HEK293 (cell line): Measurements from ENCODE around the gene GTPBP1.
A peak's percentile ranks its signal among the peaks of the same experiment; 100 is the strongest.

Source experiments
- CTCF ChIA-PET: fragments of 350-600 bp; formaldehyde crosslinking; extraction: SDS; loops from one replicate; lab custom pipeline; 2021; ENCODE audit warnings: antibody characterized with exemption; lab: Yijun Ruan, JAX
- POLR2A ChIA-PET: fragments of 300-600 bp; formaldehyde crosslinking; extraction: SDS; loops from one replicate; lab custom pipeline; 2020; ENCODE audit warnings: antibody characterized with exemption, inconsistent platforms; lab: Yijun Ruan, JAX
- H3K27ac ChIP-seq: fragments of 200-500 bp; sonication (Bioruptor generic); 2 replicates; pipeline ENCODE4 v1.5.1; 2014; ENCODE audit warnings: low read depth, low read length, control low read depth, inconsistent platforms; ENCODE audit errors: extremely low read depth
- H3K36me3 ChIP-seq, 2 experiments: fragments of 200-500 bp in 1 of 2; sonication (Bioruptor generic) in 1 of 2; 1 replicate in 1 of 2; 2 replicates in 1 of 2; pipeline ENCODE4 v1.5.1; 2014 to 2017; ENCODE audit warnings: inconsistent platforms in 2 of 2, low read length in 2 of 2; ENCODE audit not compliant: control insufficient read depth in 2 of 2, insufficient read depth in 1 of 2
- H3K4me1 ChIP-seq: fragments of 200-500 bp; sonication (Bioruptor generic); 2 replicates; pipeline ENCODE4 v1.5.1; 2014; ENCODE audit warnings: mild to moderate bottlenecking, low read length, inconsistent platforms; ENCODE audit not compliant: control insufficient read depth, insufficient read depth
- H3K4me3 ChIP-seq: 2 replicates; pipeline ENCODE4 v1.5.1; 2011; ENCODE audit warnings: low read depth, mild to moderate bottlenecking, control low read depth, low read length, moderate library complexity
- H3K9me3 ChIP-seq: fragments of 200-500 bp; sonication (Bioruptor generic); 2 replicates; pipeline ENCODE4 v1.5.1; 2014; ENCODE audit warnings: low read depth, low read length, inconsistent platforms; ENCODE audit not compliant: control insufficient read depth, insufficient read depth
- BCL11B ChIP-seq: fragments of 450-650 bp; formaldehyde crosslinking; IDR thresholded peaks from 2 replicates; pipeline ENCODE4 v1.5.1; 2016; ENCODE audit warnings: low read depth, missing biosample characterization, missing genetic modification characterization
- EGR2 ChIP-seq: fragments of 450-650 bp; formaldehyde crosslinking; IDR thresholded peaks from 2 replicates; pipeline ENCODE4 v1.5.1; 2016; ENCODE audit warnings: low read depth, missing biosample characterization, missing genetic modification characterization
- GFI1B ChIP-seq: fragments of 450-650 bp; formaldehyde crosslinking; IDR thresholded peaks from 2 replicates; pipeline ENCODE4 v1.5.1; 2016; ENCODE audit warnings: missing biosample characterization, missing genetic modification characterization
- KLF9 ChIP-seq: fragments of 450-650 bp; formaldehyde crosslinking; IDR thresholded peaks from 2 replicates; pipeline ENCODE4 v1.5.1; 2016; ENCODE audit warnings: missing biosample characterization, missing genetic modification characterization, low read depth
- ZBTB17 ChIP-seq: fragments of 450-650 bp; formaldehyde crosslinking; IDR thresholded peaks from 2 replicates; pipeline ENCODE4 v1.5.1; 2016; ENCODE audit warnings: missing biosample characterization, missing genetic modification characterization
- ZBTB20 ChIP-seq: fragments of 450-650 bp; formaldehyde crosslinking; IDR thresholded peaks from 2 replicates; pipeline ENCODE4 v1.5.1; 2016; ENCODE audit warnings: missing biosample characterization, missing genetic modification characterization
- ZBTB8A ChIP-seq: fragments of 450-650 bp; formaldehyde crosslinking; IDR thresholded peaks from 2 replicates; pipeline ENCODE4 v1.5.1; 2016; ENCODE audit warnings: missing biosample characterization, missing genetic modification characterization
- ZFHX2 ChIP-seq: fragments of 450-650 bp; formaldehyde crosslinking; conservative IDR thresholded peaks from 2 replicates; pipeline ENCODE4 v1.5.1; 2016; ENCODE audit warnings: missing biosample characterization, missing genetic modification characterization
- ZNF133 ChIP-seq: fragments of 450-650 bp; formaldehyde crosslinking; IDR thresholded peaks from 2 replicates; pipeline ENCODE4 v1.5.1; 2016; ENCODE audit warnings: missing biosample characterization, missing genetic modification characterization
- ZNF174 ChIP-seq: fragments of 450-650 bp; formaldehyde crosslinking; IDR thresholded peaks from 2 replicates; pipeline ENCODE4 v1.5.0; 2017; ENCODE audit warnings: missing biosample characterization, mild to moderate bottlenecking, missing genetic modification characterization
- ZNF211 ChIP-seq: fragments of 450-650 bp; formaldehyde crosslinking; IDR thresholded peaks from 2 replicates; pipeline ENCODE4 v1.5.1; 2016; ENCODE audit warnings: low read depth, missing biosample characterization, missing genetic modification characterization
- ZNF362 ChIP-seq: fragments of 450-650 bp; formaldehyde crosslinking; IDR thresholded peaks from 2 replicates; pipeline ENCODE4 v1.5.1; 2016; ENCODE audit warnings: missing biosample characterization, missing genetic modification characterization
- ZNF366 ChIP-seq: fragments of 450-650 bp; formaldehyde crosslinking; conservative IDR thresholded peaks from 2 replicates; pipeline ENCODE4 v1.5.1; 2016; ENCODE audit warnings: missing biosample characterization, missing genetic modification characterization
- ZNF426 ChIP-seq: fragments of 450-650 bp; formaldehyde crosslinking; IDR thresholded peaks from 2 replicates; pipeline ENCODE4 v1.5.1; 2017; ENCODE audit warnings: missing biosample characterization, missing genetic modification characterization, mild to moderate bottlenecking, inconsistent platforms, moderate library complexity
- ZNF449 ChIP-seq: fragments of 450-650 bp; formaldehyde crosslinking; IDR thresholded peaks from 2 replicates; pipeline ENCODE4 v1.5.1; 2017; ENCODE audit warnings: missing biosample characterization, mild to moderate bottlenecking, missing genetic modification characterization, moderate library complexity
- ZNF514 ChIP-seq: fragments of 450-650 bp; formaldehyde crosslinking; IDR thresholded peaks from 2 replicates; pipeline ENCODE4 v1.5.1; 2016; ENCODE audit warnings: missing biosample characterization, missing genetic modification characterization
- ZNF560 ChIP-seq: fragments of 450-650 bp; formaldehyde crosslinking; IDR thresholded peaks from 2 replicates; pipeline ENCODE4 v1.5.1; 2017; ENCODE audit warnings: missing biosample characterization, missing genetic modification characterization, borderline replicate concordance
- ZNF621 ChIP-seq: fragments of 450-650 bp; formaldehyde crosslinking; IDR thresholded peaks from 2 replicates; pipeline ENCODE4 v1.5.1; 2017; ENCODE audit warnings: missing biosample characterization, missing genetic modification characterization
- ZSCAN23 ChIP-seq: fragments of 450-650 bp; formaldehyde crosslinking; IDR thresholded peaks from 2 replicates; pipeline ENCODE4 v1.5.1; 2016; ENCODE audit warnings: missing biosample characterization, missing genetic modification characterization

The GTPBP1 gene

GRCh38 chr22:38770257-38770949, 64.7 kb downstream of the GTPBP1 start:
- CTCF ChIA-PET: interaction anchor here (0.5 to 6.6 kb wide), 12 partner anchors 11 to 510 kb away, joined by 3 to 63 read pairs (median 12); partner anchors contain the start of gene NPTXR
- Histone ChIP-seq H3K27ac (no peak overlapping the region), H3K9me3 (no peaks in the 10 kb centered on the region), H3K4me3 (no peak overlapping the region), H3K36me3 (no peaks in the 10 kb centered on the region), H3K4me1 (no peaks in the 10 kb centered on the region)
- POLR2A ChIA-PET: interaction anchor here (1.8 to 3.3 kb wide), 3 partner anchors 10 to 93 kb away, joined by 4 to 19 read pairs (median 18); partner anchors contain the start of gene NPTXR
- TF ChIP-seq ZNF621 (tag by site-specific recombination) (no peak), ZNF426 (tag by site-specific recombination) (no peak), KLF9 (no peak), ZNF514 (tag by site-specific recombination) (no peak), ZSCAN23 (tag by site-specific recombination) (no peak), GFI1B (tag by site-specific recombination) (no peak)

- H3K36me3 ChIP-seq: no peaks in the 10 kb centered on the region
- H3K27ac ChIP-seq: no peak overlapping the region
- H3K4me1 ChIP-seq: no peaks in the 10 kb centered on the region
- ChIA-PET POLR2A (interaction anchor here (0.6 kb wide), 1 partner anchor 231 kb away, joined by 5 read pairs; no protein-coding TSS in a partner anchor), CTCF (no interaction called here)
- TF ChIP-seq ZNF211 (no peak), BCL11B (tag by site-specific recombination) (no peak), ZNF560 (no peak), ZNF449 (no peak), ZNF174 (no peak), ZBTB8A (no peak), KLF9 (no peak), ZNF133 (tag by site-specific recombination) (no peak)
- H3K9me3 ChIP-seq: no peaks in the 10 kb centered on the region
- H3K4me3 ChIP-seq: no peak overlapping the region
Measured at GRCh38 chr22:38772623-38772873, 66.8 kb downstream of the GTPBP1 start.

- POLR2A ChIA-PET: no interaction called here
- CTCF ChIA-PET: interaction anchor here (0.9 kb wide), 1 partner anchor 97 kb away, joined by 3 read pairs; no protein-coding TSS in a partner anchor
Measured at GRCh38 chr22:38773363-38773946, 67.7 kb downstream of the GTPBP1 start.

More at GRCh38 chr22:38773363-38773946, 67.7 kb downstream of the GTPBP1 start:
- no peak overlapping the region for H3K27ac ChIP-seq
- no peak for TF ChIP-seq ZNF362 (tag by site-specific recombination)
- peak; percentile 97 for TF ChIP-seq ZNF366 (tag by site-specific recombination)
- peak; percentile 100 for TF ChIP-seq EGR2
- TF ChIP-seq ZFHX2 (tag by site-specific recombination): peak; percentile 97
- TF ChIP-seq ZBTB17 (tag by site-specific recombination): 0 out of 2 replicates have a peak, but pooled peaks have one; percentile 10
- peak; percentile 61 for TF ChIP-seq ZBTB20 (tag by site-specific recombination)
- H3K4me3 ChIP-seq: no peak overlapping the region
- no peaks in the 10 kb centered on the region for H3K36me3 ChIP-seq
- H3K4me1 ChIP-seq: no peaks in the 10 kb centered on the region
- H3K9me3 ChIP-seq: no peaks in the 10 kb centered on the region
